Forelimb muscle (tissue), 1 donor: ENCODE measurements around the gene SPATS2L. TPM values are rescaled to one million over a fixed set of nuclear protein-coding genes. Genes with fewer than 3 reads are reported as not detected.
"Not testable (repeated sequence)": the region's sequence is repeated elsewhere in the genome, so short reads cannot be mapped to it uniquely, and the experiment has no call there.

ENCODE experiments used
- DNase-seq: peaks from one replicate; pipeline ENCODE4 v3.0.0-alpha.2; 2013; ENCODE audit warnings: low read depth
- polyA plus RNA-seq: library from polyadenylated mRNA; unstranded; fragments of 120-200 nt; gene quantifications from one replicate; pipeline ENCODE4 v1.2.1, GENCODE V29; 2013; ENCODE audit not compliant: insufficient read length

The SPATS2L gene
- polyA plus RNA-seq, 1 donor = 224 TPM

DNA sequence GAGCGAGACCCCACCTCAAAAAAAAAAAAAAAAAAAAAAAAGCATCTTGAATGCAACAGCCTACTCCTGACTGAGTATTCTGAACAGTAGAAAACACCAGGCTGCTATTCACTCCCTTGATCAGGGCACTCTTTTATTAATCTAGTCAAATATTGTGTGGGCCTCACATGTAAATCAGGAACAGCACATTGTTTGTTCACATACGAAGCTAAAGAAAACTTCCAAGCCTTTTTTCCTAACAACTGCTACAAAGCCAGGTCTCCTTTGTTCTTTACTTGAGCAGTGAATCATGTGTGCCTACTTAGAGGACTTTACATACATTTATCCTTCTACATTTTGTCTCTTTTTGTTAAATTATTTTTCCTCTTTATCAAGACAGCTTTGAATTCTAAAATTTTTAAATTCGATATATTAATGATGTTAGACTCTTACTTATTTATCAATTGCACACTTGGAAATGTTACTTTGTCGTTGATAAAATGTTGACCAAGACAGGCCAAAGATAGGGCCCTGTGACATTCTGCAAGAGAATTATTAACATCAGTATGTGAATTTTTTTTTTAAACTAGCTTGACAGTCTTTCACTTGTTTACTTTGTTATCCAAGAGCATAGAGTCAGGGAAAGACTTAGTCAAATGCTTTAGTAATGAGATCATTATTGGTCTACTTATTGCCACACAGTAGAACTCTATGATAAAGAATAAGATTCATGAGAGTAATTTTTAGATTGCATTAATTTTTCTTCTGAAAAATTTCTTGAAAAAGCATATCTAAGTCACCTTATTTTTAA, 13.2 kb downstream of the SPATS2L start:
- no peak for DNase-seq

DNA sequence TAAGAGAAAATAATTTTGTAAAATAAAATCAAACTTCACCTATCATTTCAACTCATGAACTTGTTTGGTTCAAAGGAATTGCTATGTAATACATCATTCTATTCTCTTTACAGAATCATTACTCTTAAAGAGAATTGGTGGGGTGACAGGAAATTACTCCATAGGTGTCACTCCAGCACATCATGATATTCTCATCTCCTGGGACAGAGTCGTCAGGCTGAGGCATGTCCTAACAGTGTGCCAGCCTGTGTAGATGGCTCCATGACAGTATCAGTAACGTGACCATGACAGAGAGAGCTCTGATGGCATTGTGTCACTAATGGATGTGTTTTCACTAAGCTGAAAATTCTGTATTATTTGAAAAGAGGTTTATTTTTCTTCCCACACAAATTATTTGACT, 13.9 kb downstream of the SPATS2L start:
- no peak for DNase-seq

DNA sequence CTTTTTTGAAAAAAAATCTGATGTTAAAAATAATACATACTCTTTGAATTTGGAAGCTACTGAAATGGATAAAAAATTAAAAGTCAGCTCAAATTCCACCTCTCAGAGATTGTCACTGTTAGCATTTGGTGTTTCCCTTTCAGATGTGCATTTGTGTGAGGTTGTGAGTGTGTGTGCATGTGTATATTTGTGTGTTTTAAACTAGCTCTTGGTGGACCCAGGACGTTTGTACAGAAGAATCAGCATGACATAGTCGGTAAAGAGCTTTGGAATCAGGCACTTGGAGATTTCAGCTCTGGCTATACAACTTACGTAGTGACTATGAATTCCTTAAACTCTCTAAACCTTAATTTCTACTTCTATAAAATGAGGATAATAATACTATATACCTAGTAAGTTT, 14.5 kb downstream of the SPATS2L start:
- DNase-seq = no peak

DNA sequence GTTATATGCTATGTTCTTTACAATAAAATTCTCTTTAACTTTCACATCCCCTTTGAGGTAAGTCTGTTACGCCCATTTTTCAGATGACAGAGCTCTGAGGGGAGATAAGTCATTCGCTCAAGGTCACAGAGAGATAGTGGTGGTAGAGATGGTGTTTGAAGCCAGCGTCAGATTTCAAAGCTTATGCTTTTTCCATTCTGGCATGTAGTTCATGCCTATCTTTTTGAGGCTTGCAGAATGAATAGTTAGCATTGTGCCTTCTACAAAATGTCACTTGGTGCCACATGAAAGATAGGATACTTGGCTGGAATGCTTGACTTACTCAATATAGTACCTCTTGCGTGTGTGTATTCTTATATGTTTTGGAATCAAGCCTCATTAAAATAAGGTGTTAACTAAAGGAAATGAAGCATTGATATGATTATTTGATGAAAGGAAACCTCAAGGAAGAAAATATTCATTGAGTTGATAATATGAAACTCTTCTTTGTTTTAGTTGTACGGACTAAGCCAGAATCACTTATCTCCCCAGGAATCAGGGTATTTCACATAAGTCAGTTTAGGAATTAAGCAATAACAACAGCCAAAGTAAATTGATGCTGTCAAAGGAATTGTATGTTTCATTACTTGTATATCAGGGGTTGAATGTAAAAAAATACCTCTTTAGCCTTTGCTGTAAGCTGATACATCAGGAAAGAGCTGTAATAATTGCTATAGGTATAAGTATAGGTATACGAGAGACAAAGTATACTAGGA, 15.5 kb downstream of the SPATS2L start:
- DNase-seq = no peak

DNA sequence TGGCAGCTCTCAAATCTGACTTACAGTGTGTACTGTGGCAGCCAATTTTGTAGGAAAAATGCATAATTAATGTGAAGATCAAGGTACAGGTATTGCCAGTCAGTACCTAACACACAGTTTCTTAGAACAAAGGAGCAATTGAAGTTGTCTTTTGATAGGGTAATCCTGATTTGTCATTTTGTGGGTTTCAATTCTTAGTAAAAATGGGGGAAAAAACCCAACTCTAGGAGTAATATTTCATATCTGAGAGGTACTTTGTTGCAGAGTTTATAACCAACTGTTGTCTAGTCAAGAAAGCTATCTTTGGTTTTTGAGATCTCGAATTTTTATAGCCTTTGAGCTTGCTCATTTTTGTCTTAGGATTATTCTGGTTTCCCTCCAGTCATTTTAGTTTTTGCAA, 16.1 kb downstream of the SPATS2L start:
- no peak for DNase-seq

DNA sequence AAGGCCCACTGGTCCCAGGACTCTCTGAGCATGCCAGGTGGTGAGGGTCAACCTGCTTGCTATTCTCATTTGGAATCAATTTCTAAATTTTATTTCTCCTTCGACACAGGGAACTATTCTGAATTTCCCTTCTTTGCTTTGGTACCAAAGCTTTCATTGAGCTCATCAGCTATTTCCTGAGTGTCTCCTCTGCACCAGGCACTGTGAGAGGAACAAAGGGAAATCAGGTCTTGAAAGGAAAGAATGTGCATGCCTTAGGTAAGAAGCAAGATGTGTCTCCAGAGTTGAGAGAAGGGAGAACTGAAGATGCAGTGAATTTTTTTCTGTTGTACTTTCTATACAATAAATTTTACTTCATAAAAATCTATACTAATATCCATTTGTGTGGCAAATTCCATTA, 17.9 kb downstream of the SPATS2L start:
- no peak for DNase-seq

DNA sequence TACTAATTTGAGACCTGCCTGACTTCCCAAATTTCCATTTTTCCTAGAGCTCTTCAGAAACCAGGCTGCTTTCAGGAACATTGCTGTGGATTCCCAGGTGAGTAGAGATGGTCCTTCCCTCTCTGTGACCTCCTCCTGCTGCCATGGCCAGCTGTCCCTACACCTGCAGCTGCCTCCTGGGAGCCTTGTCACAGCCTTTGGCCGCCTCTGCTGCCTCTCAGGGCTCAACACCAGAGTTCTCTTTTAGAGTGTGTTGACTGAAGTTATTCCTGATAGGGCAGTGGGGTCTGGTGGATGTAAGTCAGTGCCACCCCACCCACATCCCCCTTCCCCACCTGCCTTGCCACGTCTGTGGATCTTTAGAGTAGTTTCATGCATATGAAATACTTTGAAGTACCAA, 22.9 kb downstream of the SPATS2L start:
- no peak for DNase-seq

DNA sequence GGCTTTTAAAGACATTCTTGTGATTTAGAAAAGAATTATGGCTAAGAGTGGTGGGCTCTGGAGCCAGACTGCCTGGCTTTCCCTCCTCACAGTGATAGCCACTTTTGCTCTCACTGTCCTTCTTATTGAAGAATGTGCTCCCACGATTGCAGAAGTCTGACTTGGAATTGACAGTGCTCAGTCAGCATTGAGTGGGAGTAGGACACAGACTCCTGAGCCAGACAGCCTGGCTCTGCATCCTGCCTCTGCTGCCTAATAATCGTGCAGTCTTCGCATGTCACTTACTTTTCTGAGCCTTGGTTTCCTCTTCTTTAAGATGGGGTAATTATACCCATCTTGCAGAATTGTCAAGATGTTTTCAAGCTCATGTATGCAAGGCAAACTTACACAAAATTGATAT, 23.3 kb downstream of the SPATS2L start:
- DNase-seq = no peak

DNA sequence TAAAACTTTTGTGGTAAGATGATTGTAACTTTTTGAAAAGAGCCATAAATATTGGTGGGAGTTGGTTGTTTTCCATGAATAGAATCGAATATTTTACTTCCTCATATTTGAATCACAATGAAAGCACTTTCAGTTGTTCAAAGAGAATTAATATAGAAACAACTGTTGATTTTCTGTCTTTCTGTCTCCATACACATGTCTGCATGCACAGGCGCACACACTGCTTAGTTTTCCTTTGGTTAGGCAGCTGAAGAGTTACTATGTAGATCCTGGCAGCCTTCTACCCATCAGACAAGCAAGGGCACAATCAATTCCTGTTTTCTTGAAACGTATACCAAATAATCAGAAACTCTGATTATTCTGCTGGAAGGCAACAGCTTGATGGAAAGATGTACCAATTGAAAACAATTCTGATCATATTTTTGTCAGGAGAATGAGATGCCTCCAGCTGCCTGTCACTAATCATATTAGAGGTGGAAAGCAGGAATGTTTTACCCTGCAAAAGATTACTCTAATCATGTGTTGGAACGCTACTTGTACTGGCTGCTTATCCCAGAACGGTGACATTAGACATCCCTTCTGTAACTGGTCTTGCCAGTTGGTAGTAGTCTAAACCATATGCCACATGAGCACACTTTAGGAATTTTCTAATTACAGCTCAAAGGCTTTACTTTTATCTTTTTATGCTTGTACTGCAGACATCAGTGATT, 24.0 kb downstream of the SPATS2L start:
- DNase-seq = no peak

DNA sequence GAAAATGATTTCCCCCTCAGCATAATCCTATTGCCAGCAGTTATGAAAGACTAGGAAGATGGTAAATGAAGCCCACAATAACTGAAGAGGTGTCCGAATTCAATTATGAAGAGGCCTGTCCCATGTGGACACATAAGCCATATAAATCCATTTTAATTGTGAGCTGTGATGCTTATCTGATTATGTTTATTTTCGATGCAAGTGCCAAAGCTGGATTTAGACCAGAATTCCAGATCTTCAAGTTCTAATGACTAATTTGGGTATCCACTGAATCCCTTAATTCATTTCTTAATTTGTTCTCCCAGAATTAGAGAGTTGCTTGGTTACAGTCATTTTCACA, 24.5 kb downstream of the SPATS2L start:
- DNase-seq = no peak

DNA sequence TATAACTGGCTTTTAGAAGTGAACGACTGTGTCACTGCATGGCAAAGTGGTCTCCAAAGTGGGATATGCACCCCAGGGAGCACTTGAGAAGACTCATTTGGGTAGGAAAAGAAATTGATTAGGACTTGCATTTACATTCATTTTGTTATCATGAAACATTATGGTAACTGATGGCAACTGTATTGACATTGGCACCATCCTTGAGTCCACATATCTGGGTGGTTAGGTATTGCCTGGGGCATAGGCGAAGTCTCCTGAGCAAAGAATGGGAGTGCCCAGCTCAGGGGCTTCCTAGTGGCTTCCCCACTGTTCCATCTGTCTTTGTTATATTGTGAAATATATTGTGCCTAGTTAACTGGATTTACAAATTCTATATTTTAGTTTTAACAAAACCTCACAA, 29.2 kb downstream of the SPATS2L start:
- DNase-seq = no peak

DNA sequence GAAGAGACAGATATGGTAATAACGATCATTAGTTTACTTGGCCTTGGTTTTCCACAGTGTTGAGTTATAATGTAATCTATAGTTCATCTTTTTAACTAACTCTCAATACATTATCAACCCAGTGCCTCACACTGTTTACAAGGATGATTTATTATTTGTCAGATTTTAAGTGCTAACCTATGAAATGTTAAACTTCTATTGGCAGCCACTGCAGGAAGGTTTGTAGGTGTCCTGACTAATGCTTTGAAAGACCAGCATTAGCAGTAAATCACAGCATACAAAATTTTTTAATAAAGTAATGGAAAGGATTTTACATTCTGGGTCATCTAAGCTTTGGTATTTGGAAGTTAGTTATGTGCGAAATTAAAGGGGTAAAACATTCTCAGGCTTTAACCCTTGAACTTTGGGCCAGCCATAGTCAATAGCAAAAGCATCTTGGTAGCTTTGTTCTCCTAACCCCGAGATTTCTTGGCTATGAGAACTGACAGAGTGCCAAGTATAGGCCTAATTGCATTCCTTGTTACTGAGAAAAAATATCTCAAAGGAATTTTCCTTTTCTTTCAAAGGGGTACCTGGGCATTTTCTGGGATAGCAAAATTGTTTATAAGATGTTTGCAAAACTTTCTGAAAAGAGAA, 30.6 kb downstream of the SPATS2L start:
- no peak for DNase-seq

DNA sequence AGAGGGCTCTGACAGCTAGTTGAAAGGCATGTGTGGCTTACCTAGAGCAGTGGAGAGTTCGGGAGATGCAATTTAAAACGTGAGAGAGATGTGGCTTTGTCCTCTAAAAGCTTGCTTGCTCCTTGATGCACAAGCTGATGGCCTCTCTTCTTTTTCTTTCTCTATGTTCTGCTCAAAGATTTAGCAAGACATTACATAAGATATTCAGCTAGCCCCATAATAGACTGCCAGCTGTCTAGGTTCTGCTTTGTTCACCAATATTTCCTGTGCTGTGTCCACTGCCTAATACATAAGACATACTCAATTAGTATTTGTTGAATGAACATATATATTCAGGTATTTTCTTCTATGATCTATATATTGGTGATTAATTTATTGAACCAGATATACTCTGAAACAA, 31.1 kb downstream of the SPATS2L start:
- DNase-seq = no peak

DNA sequence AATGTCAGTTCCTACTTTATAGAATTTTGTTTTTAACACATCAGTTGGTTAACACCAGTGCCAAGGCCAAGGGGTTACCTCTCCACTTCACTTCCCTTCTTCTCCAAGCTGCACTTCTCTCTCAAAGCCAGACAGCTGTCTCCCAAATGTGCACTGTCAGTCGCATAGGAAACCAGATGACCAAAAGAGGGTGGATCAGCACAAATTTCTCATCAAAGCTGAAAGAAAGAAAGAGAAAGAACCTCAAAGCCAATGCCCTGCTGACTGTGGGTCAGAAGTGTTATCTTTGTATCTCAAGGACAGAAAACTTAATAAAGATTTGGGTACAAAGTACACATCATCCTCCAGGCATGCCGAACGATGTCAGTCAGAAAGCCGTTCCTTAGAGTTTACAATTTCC, 32.2 kb downstream of the SPATS2L start:
- no peak for DNase-seq

DNA sequence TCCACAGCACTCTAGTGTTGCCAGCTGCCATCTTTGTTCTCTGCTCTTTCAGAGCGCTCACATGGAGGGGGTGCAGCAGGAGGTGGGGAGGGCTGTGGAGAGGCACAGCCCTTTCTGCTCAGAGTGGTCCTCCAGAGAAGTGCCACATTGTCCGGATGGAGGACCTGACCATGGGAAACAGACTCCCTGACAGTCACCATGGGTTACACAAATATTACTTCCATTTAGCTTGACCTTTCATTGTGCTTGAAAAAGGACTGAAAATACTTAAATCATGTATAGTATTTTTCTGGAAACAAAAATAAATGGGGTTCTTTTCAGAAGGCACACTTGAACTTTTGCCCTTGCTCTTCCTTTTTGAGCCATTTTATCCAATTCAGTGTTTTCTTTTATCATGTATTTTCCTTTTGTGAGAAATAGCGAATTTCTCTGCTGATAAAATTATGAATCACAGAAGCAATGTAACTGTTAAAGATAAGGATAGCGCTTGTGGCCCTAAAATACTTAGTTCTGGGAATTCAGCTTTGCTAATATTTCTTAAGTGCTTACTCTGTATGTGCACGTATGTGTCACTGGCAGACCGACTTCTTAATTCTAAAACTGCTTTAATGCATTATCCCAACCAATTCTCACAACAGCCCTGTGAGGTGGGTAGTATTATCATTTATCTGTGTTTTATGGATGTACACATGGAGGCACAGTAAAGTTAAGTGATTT, 34.2 kb downstream of the SPATS2L start:
- DNase-seq = no peak

DNA sequence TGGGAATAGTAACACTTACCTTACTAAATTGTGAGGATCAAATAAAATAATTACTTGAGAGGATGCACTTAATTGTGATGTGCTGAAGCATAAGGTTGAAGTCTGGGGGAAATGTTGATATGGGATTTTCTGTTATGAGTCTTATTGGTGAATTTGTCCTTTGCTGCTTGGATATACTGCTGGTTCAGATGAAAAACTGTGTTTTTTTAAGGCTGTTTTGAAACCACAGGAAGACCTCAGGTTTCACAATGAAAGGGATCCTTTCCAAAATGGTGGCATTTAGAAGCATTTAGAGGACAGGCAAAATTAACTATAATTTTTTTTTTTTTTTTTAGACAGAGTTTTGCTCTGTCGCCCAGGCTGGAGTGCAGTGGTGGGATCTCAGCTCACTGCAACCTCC, 34.9 kb downstream of the SPATS2L start:
- DNase-seq = no peak

DNA sequence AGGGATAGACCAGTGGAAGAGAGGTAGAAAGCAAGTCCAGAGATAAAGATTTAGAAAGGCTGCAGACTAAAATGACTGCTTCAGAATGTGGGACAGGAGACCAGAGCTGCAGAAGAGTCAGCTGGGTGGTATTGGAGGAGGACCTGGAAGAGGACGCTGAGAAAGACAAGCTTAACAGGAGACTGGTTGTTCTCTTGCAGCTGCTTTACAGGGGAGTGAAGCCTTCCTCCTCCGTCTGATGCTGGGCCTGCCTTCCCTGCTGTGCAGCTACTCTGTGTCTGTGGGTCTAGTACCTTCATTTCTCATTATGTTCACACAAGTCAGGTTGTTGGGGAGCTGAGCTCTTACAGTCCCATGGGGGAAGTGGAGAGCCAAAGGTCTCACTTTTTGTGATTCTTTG, 35.7 kb downstream of the SPATS2L start:
- DNase-seq = no peak

DNA sequence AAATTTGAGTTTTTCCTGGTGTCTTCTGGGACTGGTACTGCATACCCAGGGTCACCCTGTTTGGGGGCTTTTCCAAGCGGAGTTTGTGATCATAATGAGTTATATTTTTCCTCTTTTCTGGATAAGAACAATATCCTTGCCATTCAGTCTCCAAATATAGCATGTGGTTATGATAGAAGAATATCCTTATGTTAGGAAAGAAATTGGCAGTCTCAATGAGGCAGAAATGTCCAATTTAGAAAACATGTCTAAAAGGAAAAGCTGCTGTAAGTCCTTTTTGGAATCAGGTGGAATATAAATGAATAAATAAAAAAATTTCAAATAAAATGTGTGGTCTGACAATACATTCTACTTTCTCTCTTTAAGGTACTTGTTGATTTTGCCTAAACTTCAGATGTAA, 36.2 kb downstream of the SPATS2L start:
- DNase-seq = no peak

DNA sequence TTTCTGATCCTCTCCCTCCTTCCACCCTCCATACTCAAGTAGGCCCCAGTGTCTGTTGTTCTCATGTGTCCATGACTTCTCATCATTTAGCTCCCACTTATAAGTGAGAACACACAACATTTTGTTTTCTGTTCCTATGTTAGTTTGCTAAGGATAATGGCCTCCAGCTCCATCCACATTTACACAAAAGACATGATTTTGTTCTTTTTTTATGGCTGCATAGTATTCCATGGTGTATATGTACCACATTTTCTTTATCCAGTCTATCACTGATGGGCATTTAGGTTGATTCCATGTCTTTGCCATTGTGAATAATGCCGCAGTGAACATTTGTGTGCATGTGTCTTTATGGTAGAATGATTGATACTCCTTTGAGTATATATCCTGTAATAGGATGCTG, 37.7 kb downstream of the SPATS2L start:
- not testable (repeated sequence) for DNase-seq

DNA sequence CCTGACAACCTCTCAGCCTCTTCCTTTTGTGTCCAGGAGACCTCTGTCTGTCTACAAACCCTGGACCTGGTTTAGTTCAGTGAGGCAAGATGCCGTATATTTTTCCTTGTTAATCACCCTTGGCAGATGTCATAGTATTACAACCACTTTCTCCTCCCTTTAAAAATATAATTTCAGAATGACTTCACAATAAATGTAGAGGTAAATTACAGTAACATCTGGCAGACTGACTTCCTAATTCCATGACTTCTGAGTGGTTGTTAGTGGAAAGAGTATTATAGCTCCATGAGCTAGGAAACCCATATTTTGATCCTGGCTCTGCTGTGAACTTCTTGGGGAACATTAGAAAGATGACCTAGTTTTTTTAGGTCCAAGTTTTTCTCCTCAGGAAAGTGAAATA, 39.5 kb downstream of the SPATS2L start:
- no peak for DNase-seq

DNA sequence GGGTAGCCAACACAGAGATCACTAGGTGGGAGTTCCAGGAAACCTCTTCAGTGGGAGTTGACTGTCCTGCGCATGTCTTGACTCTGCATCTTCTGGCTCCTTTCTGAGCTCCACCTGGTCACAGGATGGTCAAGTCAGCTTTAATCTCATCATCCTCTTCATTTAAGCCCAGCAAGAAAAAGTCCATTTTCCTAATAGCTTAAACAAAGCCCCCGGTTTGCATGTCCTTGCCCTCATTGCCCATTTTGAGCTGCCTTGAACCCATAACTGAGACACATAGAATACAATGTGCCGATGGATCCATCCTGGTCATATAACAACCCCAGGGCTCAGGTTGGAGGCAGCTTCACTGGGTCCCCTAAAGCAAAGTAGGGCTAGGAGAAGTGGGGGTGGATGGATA, 40.8 kb downstream of the SPATS2L start:
- no peak for DNase-seq
